ENCODE results near the gene CCL25.

DNA sequence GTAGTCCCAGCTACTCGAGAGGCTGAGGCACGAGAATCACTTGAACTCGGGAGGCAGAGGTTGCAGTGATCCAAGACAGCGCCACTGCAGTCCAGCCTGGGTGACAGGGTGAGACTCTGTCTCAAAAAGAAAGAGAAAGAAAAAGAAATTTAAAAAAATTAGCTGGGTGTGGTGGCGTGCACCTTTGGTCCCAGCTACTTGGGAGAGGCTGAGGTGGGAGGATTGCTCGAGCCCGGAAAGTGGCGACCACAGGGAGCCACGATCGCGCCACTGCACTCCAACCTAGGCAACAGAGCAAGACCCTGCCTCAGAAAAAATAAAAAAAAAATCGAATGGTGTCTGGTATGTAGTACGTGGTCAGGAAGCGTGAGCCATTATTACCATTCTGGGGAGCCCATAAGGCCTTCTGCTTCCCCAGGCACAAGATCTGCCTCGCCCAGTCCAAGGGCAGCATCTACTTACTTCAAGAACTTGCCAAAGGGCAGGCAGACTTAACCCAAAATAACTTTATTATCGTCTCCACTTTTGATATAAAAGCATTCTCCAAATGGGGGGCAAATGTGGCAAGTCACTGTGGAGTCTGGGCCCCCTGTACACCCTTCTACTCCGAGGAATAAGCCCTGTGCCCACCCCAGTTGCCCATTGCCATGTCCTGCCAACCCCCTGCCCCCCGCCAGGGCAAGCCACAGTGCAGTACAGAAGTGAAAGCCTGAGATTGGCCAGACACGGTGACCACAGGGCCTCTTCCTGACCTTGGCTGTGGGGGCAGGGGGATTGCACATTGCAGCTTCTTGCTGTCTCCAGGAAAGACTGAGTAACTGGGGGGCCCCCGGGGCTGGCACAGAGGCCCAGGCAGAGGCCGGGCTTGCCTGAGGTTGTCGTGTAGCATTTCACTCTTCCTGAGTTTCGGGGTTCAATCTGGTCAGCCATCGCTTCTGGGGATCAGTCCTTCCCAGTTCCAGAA lies 12.6 kb downstream of the CCL25 start:
- TF ChIP-seq POLR2A (IDR thresholded peaks at IDR 0.05; ENCODE audit: insufficient read depth in 1 of 2, low read depth in 2 of 2, low read length in 2 of 2) (no peak), KLF13 (CRISPR knock-in tag; IDR thresholded peaks at IDR 0.05) (no peak), HNRNPL (IDR thresholded peaks at IDR 0.05; ENCODE audit: low read depth, low read length) (no peak), NFIC (IDR thresholded peaks at IDR 0.05; ENCODE audit: low read length) (no peak), SMARCE1 (IDR thresholded peaks at IDR 0.05; ENCODE audit: borderline replicate concordance) (no peak), MTA3 (CRISPR knock-in tag; IDR thresholded peaks at IDR 0.05) (no peak), RBM22 (optimal IDR thresholded peaks at IDR 0.05; ENCODE audit: low read length) (no peak), GTF2F1 (IDR thresholded peaks at IDR 0.05; ENCODE audit: low read length) (no peak), ZNF274 (CRISPR knock-in tag; IDR thresholded peaks at IDR 0.05) (no peak)
- TF ChIP-seq, protein P1, sequence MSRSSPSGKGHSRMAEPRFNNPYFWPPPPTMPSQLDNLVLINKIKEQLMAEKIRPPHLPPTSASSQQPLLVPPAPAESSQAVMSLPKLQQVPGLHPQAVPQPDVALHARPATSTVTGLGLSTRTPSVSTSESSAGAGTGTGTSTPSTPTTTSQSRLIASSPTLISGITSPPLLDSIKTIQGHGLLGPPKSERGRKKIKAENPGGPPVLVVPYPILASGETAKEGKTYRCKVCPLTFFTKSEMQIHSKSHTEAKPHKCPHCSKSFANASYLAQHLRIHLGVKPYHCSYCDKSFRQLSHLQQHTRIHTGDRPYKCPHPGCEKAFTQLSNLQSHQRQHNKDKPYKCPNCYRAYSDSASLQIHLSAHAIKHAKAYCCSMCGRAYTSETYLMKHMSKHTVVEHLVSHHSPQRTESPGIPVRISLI (CRISPR knock-in tag; IDR thresholded peaks at IDR 0.05; ENCODE audit: borderline replicate concordance): no peak
- TF ChIP-seq, protein P2, sequence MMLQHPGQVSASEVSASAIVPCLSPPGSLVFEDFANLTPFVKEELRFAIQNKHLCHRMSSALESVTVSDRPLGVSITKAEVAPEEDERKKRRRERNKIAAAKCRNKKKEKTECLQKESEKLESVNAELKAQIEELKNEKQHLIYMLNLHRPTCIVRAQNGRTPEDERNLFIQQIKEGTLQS (CRISPR knock-in tag; IDR thresholded peaks at IDR 0.05): no peak
- TF ChIP-seq, protein P3, sequence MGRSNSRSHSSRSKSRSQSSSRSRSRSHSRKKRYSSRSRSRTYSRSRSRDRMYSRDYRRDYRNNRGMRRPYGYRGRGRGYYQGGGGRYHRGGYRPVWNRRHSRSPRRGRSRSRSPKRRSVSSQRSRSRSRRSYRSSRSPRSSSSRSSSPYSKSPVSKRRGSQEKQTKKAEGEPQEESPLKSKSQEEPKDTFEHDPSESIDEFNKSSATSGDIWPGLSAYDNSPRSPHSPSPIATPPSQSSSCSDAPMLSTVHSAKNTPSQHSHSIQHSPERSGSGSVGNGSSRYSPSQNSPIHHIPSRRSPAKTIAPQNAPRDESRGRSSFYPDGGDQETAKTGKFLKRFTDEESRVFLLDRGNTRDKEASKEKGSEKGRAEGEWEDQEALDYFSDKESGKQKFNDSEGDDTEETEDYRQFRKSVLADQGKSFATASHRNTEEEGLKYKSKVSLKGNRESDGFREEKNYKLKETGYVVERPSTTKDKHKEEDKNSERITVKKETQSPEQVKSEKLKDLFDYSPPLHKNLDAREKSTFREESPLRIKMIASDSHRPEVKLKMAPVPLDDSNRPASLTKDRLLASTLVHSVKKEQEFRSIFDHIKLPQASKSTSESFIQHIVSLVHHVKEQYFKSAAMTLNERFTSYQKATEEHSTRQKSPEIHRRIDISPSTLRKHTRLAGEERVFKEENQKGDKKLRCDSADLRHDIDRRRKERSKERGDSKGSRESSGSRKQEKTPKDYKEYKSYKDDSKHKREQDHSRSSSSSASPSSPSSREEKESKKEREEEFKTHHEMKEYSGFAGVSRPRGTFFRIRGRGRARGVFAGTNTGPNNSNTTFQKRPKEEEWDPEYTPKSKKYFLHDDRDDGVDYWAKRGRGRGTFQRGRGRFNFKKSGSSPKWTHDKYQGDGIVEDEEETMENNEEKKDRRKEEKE (IDR thresholded peaks at IDR 0.05): no peak
- TF ChIP-seq, protein P4, sequence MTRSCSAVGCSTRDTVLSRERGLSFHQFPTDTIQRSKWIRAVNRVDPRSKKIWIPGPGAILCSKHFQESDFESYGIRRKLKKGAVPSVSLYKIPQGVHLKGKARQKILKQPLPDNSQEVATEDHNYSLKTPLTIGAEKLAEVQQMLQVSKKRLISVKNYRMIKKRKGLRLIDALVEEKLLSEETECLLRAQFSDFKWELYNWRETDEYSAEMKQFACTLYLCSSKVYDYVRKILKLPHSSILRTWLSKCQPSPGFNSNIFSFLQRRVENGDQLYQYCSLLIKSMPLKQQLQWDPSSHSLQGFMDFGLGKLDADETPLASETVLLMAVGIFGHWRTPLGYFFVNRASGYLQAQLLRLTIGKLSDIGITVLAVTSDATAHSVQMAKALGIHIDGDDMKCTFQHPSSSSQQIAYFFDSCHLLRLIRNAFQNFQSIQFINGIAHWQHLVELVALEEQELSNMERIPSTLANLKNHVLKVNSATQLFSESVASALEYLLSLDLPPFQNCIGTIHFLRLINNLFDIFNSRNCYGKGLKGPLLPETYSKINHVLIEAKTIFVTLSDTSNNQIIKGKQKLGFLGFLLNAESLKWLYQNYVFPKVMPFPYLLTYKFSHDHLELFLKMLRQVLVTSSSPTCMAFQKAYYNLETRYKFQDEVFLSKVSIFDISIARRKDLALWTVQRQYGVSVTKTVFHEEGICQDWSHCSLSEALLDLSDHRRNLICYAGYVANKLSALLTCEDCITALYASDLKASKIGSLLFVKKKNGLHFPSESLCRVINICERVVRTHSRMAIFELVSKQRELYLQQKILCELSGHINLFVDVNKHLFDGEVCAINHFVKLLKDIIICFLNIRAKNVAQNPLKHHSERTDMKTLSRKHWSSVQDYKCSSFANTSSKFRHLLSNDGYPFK (CRISPR knock-in tag; IDR thresholded peaks at IDR 0.05; ENCODE audit: borderline replicate concordance): no peak

Data from HepG2 (cell line).